ENCODE data around the gene HEMGN.

Gene HEMGN

DNA sequence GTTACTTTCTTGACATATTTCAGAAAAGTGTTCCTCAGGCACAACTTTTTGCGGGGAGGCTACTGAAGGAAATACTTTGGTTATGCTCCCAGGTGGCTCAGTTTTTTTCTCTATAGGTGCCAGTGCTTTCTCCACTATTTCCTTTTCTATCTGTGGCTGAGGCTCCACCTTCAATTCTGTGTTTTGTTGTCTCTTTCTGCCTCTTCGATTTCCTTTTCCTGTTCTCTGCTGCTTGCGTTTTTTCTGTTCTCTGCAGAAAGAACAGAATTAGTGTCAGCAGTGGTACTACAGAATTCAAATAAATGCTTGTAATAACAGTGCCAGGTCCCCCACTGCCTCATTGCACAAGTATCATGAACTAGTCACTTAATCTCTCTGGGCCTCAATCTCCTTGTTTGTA lies 7.0 kb downstream of the HEMGN start:
- no peak for DNase-seq (ENCODE audit: low read depth)

- no peak for DNase-seq (ENCODE audit: low read depth)
Measured at GRCh38 chr9:97928986-97929604, 8.9 kb downstream of the HEMGN start.

DNA sequence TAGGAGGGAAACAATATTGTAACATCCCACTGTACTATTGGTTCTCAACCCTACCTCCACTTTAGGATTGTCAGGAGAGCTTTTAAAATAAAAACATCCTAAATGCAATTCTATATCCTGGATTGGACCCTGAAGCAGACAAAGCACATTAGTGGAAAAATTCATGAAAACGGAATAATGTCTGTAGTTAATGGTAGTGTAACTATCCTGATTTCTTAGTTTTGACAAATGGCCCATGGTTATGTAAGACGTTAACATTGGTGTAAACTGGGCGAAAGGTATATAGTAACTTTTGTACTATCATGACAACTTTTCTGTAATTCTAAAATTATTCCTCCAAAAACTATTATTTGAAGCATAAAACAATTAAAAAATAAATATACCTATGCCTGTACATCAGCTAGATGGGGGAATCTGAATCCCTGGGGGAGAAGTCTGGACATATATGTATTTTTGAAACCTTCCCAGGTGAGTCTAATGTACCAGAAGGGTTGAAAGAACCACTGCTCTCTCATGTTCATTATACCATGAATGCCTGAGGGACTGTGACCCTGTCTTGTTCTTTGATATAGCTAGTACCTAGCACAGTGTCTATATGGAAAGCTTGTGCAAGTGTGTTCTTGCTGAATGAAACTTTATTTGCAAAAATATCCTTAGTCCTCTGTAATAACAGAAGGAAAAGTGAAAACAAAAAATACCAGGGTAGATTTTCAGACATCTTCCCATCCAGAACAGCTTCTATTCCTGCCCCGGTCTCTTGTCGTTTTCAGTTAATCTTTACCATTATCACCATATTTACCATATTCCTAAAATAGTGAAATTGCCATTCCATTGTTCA lies 12.3 kb downstream of the HEMGN start:
- DNase-seq (ENCODE audit: low read depth): no peak

GRCh38 chr9:97924386-97924785 lies 13.6 kb downstream of the HEMGN start:
- DNase-seq (ENCODE audit: low read depth): no peak

DNA sequence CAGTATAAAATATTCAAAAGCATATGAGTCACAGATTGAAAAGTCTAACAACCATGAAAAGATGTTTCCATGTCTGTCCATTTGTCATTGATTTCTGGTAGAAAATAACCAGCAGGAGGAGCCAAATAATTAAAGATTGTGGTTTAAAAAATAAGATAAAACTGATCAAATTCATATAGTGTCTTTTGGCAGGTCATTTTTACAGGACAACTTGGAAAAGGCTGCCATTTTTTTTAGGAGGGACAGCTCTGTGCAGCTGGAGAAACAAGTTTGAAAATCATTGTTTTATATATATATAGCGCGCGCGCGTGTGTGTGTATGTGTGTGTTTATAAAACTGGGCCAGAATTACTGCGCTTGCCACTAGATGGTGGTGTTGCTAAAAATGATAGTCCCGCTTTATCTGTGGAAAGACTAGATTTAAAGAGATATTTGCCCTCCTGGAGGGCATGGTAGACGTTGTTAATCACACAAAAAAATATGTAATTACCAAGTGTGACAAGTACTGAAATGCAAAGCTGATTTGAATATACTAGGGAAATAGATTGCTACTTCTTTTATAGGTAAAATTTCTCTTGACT lies 14.4 kb downstream of the HEMGN start:
- peak; percentile 73 for DNase-seq (ENCODE audit: low read depth)

DNA sequence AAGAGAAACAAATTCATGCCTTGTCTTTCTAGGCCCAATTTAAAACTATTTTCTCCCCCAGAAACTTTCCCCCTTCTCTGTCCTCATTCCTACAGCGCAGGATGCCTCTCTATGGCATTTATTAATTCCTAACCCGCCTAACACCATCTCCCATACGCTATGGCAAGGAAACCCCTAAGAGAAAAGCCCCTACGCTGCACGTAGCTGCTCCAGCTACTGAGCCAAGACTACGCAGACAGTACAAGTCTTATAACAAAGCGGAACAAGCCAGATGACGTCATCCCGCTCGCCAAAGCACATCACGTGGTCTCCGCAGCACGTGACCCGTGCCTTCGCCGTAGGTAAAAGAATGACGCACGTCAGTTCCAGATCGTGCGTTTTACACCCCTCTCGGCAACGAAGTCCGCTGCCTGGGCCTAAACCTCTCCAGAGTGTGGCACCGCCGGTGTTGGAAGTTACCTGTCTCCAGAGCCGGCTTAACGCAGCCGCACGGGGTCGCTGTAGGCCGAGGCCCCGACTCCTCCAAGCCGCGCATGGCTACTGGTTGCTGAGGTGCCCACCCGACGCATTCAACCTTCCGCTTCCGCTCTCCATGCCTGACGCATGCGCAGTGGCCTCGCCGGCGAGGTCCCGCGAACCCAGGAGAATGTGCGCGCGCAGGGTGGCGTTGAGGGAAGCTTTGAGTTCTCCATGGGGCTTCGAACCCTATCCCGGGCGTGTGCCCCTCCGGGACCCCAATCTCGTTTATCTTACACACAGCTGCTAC lies 15.8 kb downstream of the HEMGN start, which contains the start of gene TRMO:
TSS of gene TRMO (minus strand) at position 542 of the 766 bp plus-strand sequence. CDS start at position 535, 7 bp downstream.
- DNase-seq (ENCODE audit: low read depth): peak; percentile 97

DNA sequence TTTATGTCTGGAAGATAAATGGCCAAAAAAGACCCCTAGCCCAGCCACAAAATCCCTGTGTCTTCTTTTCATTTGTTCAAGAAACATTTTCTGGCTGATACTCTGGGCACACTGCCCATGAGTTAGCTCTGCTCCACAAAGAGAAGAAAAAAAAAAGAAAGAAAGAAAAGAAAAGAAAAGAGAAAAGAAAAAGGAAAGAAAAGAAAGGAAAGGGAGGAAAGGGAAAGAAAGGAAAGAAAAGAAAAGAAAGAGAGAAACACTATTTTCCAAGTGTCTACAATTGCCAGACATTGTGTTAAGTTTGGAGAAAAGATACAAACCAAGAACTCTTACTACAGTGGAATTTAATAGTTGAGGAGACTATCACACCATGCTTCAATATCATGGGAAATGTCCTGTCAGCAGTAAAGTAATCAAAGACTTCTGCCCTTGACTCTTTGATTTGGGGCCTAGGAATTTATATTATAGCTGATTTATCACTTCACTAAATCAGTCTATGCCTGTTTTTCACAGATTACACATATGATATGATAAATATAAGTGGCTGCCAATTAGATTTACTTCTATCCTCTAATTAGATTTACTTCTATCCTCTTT lies 18.7 kb downstream of the HEMGN start:
- no peak for DNase-seq (ENCODE audit: low read depth)

DNA sequence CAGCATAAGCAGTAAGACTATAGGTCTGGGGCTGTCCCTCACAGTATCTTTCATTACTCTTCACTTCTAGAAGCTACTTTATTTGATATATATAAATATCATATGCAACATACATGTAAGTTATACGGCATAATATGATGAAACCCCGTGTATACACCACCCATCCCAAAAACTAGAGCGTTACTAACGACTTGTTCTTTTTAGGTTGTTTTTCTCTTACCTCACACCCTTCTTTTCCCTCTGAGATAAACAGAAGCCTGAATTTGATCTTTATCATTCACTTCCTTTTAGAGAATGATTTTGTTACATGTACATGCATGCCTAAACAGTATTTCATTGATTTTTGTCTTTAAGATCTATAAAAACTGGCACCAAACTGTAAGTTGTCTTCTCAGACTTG lies 19.4 kb downstream of the HEMGN start:
- no peak for DNase-seq (ENCODE audit: low read depth)

DNA sequence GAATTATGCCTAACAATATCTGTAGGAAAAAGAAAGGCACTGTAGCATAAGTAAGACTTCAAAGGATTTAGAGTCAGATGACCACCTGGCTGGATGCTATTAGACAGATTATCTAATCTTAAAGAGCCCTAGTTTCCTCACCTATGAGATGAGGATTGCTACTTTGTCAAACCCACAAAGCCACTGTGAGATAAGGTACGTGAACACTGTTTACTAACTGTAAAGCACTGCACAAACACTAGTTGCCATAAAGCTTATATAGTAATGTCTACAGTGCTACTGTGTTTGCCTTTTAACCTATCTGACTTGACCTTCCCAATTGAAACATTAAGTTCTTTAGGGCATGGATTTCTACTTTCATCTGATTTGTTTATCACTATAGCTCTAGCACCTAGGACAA lies 26.0 kb downstream of the HEMGN start:
- DNase-seq (ENCODE audit: low read depth): no peak

DNA sequence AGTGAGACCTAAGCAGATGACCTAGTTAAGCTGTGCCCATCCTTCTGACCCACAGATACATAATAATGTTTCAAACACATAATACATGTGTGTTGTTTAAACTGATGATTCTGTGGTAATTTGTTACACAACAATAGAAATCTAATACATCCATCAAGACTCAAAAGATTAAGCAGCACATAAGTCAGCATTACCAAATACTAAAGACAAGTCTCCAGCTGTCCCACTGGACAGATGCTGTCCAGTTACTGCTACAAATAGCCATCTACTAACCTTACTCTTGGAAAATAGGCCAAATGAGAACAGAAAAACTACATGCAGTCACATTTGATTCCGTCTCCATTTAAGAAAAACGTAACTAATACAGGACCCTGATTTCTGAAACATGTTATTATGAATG lies 26.4 kb downstream of the HEMGN start:
- no peak for DNase-seq (ENCODE audit: low read depth)

- DNase-seq (ENCODE audit: low read depth): no peak
Measured at GRCh38 chr9:97910357-97910756, 27.6 kb downstream of the HEMGN start.

GRCh38 chr9:97908705-97909104 lies 29.3 kb downstream of the HEMGN start:
- DNase-seq (ENCODE audit: low read depth): no peak

GRCh38 chr9:97907632-97908031 lies 30.3 kb downstream of the HEMGN start:
- DNase-seq (ENCODE audit: low read depth): no peak

DNA sequence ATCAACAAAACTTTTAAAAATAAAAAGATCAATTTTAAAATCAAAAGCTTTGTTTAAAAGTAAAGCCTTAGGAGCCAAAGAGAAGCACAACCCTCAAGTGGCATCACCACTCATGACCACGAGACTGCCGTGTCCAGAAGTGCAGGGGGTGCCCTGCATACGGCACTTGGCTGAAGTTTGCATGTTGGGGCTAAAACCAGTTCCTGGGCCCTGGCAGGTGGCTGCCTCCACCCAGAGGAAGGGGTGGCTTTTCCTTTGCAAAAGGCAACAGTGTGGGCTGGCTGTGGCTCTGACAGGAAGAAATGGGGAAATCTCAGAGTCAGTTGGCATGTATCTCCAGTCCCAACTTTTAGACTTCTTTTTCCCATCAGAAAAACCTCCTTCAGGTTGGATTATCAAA lies 30.9 kb downstream of the HEMGN start:
- DNase-seq (ENCODE audit: low read depth): no peak

GRCh38 chr9:97906236-97906831 lies 31.6 kb downstream of the HEMGN start:
- DNase-seq (ENCODE audit: low read depth): no peak

DNA sequence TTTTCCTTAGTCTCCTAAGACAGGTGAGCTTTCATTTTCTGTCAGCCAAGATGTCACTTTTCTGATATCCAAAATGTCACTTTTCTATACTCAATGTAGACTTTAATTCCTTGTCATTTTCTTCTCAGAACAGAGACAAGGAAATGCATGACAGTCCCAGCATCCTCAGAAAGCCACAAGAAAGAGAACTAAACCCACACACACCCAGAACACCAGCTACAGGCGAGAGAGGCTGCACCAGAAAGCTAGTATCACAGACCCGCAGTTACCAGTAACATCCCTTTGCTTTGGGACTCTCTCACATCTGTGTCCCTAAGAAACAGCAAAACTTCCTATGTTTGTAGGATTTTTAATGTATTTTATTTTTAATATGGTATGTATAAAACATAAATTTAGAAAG lies 32.7 kb downstream of the HEMGN start:
- no peak for DNase-seq (ENCODE audit: low read depth)

DNA sequence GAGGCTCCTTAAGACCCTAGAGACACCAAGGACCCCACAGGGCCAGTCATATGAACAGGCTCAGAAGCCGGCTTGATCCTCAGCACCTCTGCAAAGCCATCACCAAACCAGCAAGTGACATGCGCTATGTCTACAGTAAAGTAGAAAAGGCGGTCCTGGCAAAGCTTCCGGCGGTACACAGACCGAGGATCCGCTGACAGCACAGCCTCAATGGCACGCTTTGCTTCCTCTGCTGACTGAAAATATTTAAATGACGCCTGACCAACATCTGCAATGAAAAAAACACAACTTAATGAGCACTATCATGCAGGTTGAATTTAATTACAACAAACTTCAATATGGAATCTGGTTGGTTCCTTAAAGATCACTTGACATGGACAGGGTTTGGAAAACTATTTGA lies 33.2 kb downstream of the HEMGN start:
- no peak for DNase-seq (ENCODE audit: low read depth)

DNA sequence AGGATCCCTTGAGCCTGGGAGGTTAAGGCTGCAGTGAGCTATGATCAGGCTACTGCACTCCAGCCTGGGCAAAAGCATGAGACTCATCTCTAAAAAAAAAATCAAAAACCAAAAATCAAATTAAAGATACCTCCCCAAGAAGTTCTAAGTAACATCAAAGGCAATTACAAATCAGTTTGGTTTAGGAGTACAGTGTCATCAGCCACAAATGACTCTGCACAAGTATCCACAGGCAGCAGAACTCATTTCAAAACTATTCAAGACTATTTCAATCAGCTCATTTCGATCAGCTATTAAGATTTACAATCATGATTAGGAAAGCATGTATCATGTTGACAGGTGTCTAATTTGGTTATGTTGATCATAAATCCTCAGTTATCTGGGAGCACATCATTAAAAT lies 34.8 kb downstream of the HEMGN start:
- DNase-seq (ENCODE audit: low read depth): no peak

DNA sequence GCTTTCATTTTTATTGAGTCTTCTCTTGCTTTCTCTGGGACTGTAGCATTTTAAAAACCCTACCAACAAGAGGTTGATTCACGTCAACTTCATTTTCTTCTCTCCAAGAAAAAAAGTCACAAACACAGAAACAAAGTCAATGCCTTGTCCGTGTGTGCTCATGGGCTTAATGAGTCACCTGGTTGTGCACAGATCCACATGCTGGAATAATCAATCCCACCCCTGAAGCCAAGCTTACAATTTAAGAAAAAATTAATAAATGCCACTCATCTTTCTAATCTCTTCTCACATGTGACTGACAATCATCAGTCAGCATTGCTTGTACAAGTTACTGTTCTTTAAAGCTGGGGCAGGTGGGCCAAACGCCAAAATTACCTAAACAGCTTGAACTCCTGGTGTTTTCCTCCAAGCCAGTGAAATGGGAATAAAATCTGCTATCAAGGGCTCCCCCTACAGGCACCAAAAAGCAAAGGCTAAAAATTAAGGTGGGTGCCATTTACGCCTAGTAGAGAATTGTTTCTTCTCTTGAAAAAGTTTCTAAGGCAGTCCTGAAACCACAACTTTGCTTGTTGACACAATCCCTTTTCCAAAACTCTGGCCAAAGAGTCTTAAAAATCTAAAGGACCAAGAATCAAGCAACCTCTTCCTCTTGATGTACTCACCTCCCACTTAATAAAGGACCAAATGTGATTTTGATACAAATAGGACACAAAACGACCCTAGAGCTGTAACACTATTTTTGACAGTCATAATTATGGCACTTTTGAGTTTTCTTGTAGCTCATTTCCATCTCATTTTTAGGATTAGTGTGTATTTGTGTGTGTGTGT lies 37.0 kb downstream of the HEMGN start:
- DNase-seq (ENCODE audit: low read depth): peak; percentile 62

- peak; percentile 81 for DNase-seq (ENCODE audit: low read depth)
Measured at GRCh38 chr9:97900103-97900737, 37.8 kb downstream of the HEMGN start.

Measured in HS-27A (cell line).